DOHH2 (cell line): ENCODE results near the gene STAM.

ENCODE experiments used
- CTCF ChIP-seq: fragments of 200-600 bp; sonication (generic); IDR thresholded peaks from one replicate; pipeline ENCODE4 v1.5.1; 2014; ENCODE audit warnings: antibody characterized with exemption, mild to moderate bottlenecking, low read depth, low read length; ENCODE audit not compliant: poor library complexity, severe bottlenecking
- EZH2phosphoT487 ChIP-seq: fragments of 200-600 bp; sonication (generic); IDR thresholded peaks from 2 replicates; pipeline ENCODE4 v1.6.1; 2017; ENCODE audit warnings: borderline replicate concordance, mild to moderate bottlenecking, antibody characterized with exemption, low read length, moderate library complexity, mixed read lengths

GRCh38 chr10:17647326-17647725 lies 3.4 kb downstream of the STAM start:
- TF ChIP-seq CTCF (no peak), EZH2phosphoT487 (no peak)
